T47D (cell line): ENCODE data around the gene SPATS2L.
"Not testable (repeated sequence)": the region's sequence is repeated elsewhere in the genome, so short reads cannot be mapped to it uniquely, and the experiment has no call there.

Source experiments
- DNase-seq, 2 experiments: peaks; one replicate each; pipeline versions ENCODE4 v3.0.0 to v3.0.0-alpha.2; 2011 to 2012; ENCODE audit warnings: low read depth in 1 of 2, low spot score in 1 of 2
- JUND ChIP-seq: IDR thresholded peaks from 2 replicates; pipeline ENCODE4 v1.6.1; 2012; ENCODE audit warnings: low read depth
- in situ Hi-C: cut with HindIII; loops from 2 replicates; pipeline ENCODE4 v1.10.0; 2016; ENCODE audit warnings: low sequenced_read_pairs, low pct_unique_long_range_greater_than_20kb

SPATS2L gene

GRCh38 chr2:200331061-200331400 lies 24.5 kb downstream of the SPATS2L start:
- no peak for DNase-seq
- in situ Hi-C loops, result no loop called here
- no peak for TF ChIP-seq JUND

DNA sequence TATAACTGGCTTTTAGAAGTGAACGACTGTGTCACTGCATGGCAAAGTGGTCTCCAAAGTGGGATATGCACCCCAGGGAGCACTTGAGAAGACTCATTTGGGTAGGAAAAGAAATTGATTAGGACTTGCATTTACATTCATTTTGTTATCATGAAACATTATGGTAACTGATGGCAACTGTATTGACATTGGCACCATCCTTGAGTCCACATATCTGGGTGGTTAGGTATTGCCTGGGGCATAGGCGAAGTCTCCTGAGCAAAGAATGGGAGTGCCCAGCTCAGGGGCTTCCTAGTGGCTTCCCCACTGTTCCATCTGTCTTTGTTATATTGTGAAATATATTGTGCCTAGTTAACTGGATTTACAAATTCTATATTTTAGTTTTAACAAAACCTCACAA lies 29.2 kb downstream of the SPATS2L start:
- DNase-seq, result no peak
- in situ Hi-C loops, result no loop called here
- no peak for TF ChIP-seq JUND

GRCh38 chr2:200336980-200337615 lies 30.6 kb downstream of the SPATS2L start:
- in situ Hi-C loops, result no loop called here
- no peak for DNase-seq
- no peak for TF ChIP-seq JUND

DNA sequence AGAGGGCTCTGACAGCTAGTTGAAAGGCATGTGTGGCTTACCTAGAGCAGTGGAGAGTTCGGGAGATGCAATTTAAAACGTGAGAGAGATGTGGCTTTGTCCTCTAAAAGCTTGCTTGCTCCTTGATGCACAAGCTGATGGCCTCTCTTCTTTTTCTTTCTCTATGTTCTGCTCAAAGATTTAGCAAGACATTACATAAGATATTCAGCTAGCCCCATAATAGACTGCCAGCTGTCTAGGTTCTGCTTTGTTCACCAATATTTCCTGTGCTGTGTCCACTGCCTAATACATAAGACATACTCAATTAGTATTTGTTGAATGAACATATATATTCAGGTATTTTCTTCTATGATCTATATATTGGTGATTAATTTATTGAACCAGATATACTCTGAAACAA lies 31.1 kb downstream of the SPATS2L start:
- in situ Hi-C loops, result no loop called here
- no peak for TF ChIP-seq JUND
- no peak for DNase-seq

DNA sequence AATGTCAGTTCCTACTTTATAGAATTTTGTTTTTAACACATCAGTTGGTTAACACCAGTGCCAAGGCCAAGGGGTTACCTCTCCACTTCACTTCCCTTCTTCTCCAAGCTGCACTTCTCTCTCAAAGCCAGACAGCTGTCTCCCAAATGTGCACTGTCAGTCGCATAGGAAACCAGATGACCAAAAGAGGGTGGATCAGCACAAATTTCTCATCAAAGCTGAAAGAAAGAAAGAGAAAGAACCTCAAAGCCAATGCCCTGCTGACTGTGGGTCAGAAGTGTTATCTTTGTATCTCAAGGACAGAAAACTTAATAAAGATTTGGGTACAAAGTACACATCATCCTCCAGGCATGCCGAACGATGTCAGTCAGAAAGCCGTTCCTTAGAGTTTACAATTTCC lies 32.2 kb downstream of the SPATS2L start:
- no peak for TF ChIP-seq JUND
- no peak for DNase-seq
- in situ Hi-C loops, result no loop called here

DNA sequence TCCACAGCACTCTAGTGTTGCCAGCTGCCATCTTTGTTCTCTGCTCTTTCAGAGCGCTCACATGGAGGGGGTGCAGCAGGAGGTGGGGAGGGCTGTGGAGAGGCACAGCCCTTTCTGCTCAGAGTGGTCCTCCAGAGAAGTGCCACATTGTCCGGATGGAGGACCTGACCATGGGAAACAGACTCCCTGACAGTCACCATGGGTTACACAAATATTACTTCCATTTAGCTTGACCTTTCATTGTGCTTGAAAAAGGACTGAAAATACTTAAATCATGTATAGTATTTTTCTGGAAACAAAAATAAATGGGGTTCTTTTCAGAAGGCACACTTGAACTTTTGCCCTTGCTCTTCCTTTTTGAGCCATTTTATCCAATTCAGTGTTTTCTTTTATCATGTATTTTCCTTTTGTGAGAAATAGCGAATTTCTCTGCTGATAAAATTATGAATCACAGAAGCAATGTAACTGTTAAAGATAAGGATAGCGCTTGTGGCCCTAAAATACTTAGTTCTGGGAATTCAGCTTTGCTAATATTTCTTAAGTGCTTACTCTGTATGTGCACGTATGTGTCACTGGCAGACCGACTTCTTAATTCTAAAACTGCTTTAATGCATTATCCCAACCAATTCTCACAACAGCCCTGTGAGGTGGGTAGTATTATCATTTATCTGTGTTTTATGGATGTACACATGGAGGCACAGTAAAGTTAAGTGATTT lies 34.2 kb downstream of the SPATS2L start:
- in situ Hi-C loops, result no loop called here
- no peak for DNase-seq
- no peak for TF ChIP-seq JUND

DNA sequence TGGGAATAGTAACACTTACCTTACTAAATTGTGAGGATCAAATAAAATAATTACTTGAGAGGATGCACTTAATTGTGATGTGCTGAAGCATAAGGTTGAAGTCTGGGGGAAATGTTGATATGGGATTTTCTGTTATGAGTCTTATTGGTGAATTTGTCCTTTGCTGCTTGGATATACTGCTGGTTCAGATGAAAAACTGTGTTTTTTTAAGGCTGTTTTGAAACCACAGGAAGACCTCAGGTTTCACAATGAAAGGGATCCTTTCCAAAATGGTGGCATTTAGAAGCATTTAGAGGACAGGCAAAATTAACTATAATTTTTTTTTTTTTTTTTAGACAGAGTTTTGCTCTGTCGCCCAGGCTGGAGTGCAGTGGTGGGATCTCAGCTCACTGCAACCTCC lies 34.9 kb downstream of the SPATS2L start:
- no peak for DNase-seq
- TF ChIP-seq JUND, result no peak
- in situ Hi-C loops, result no loop called here

DNA sequence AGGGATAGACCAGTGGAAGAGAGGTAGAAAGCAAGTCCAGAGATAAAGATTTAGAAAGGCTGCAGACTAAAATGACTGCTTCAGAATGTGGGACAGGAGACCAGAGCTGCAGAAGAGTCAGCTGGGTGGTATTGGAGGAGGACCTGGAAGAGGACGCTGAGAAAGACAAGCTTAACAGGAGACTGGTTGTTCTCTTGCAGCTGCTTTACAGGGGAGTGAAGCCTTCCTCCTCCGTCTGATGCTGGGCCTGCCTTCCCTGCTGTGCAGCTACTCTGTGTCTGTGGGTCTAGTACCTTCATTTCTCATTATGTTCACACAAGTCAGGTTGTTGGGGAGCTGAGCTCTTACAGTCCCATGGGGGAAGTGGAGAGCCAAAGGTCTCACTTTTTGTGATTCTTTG lies 35.7 kb downstream of the SPATS2L start:
- in situ Hi-C loops, result no loop called here
- no peak for DNase-seq

GRCh38 chr2:200342654-200343053 lies 36.2 kb downstream of the SPATS2L start:
- no peak for DNase-seq
- in situ Hi-C loops, result no loop called here
- no peak for TF ChIP-seq JUND

More for the DNA sequence above, 35.7 kb downstream of the SPATS2L start:
- TF ChIP-seq JUND, result no peak

GRCh38 chr2:200344202-200344601 lies 37.7 kb downstream of the SPATS2L start:
- in situ Hi-C loops, DNase-seq: not testable (repeated sequence)

DNA sequence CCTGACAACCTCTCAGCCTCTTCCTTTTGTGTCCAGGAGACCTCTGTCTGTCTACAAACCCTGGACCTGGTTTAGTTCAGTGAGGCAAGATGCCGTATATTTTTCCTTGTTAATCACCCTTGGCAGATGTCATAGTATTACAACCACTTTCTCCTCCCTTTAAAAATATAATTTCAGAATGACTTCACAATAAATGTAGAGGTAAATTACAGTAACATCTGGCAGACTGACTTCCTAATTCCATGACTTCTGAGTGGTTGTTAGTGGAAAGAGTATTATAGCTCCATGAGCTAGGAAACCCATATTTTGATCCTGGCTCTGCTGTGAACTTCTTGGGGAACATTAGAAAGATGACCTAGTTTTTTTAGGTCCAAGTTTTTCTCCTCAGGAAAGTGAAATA lies 39.5 kb downstream of the SPATS2L start:
- in situ Hi-C loops, result no loop called here
- TF ChIP-seq JUND, result no peak
- DNase-seq, result no peak

DNA sequence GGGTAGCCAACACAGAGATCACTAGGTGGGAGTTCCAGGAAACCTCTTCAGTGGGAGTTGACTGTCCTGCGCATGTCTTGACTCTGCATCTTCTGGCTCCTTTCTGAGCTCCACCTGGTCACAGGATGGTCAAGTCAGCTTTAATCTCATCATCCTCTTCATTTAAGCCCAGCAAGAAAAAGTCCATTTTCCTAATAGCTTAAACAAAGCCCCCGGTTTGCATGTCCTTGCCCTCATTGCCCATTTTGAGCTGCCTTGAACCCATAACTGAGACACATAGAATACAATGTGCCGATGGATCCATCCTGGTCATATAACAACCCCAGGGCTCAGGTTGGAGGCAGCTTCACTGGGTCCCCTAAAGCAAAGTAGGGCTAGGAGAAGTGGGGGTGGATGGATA lies 40.8 kb downstream of the SPATS2L start:
- no peak for TF ChIP-seq JUND
- DNase-seq, result no peak
- in situ Hi-C loops, result no loop called here

- no peak for TF ChIP-seq JUND
- no peak for DNase-seq
- in situ Hi-C loops, result no loop called here
Measured at GRCh38 chr2:200348897-200349563, 42.5 kb downstream of the SPATS2L start.
